ENCODE results near the gene CACNA1H. TPM values are rescaled to one million over a fixed set of nuclear protein-coding genes. Genes with fewer than 3 reads are reported as not detected.

Gene CACNA1H
- total RNA-seq, 1 donor from 2014 or later, result 73.2 TPM

- Mint-ChIP-seq H3K27ac (ENCODE audit: unreplicated experiment) (no peak overlapping the region), H3K27me3 (ENCODE audit: low read depth) (peaks cover 12% of the 10 kb centered on the region), H3K4me1 (ENCODE audit: low read depth) (peaks cover 3% of the 10 kb centered on the region), H3K36me3 (ENCODE audit: low read depth) (no peaks in the 10 kb centered on the region), H3K9me3 (ENCODE audit: low read depth) (no peaks in the 10 kb centered on the region), H3K4me3 (ENCODE audit: unreplicated experiment) (no peak overlapping the region)
- DNase-seq (ENCODE audit: low spot score), result no peak
- TF ChIP-seq CTCF (IDR thresholded peaks at IDR 0.05), result no peak
These were observed 104.0 kb downstream of the CACNA1H start for GRCh38 chr16:1256874-1257322.

GRCh38 chr16:1257561-1258224, 104.8 kb downstream of the CACNA1H start:
- Mint-ChIP-seq H3K4me1 (ENCODE audit: low read depth) (peaks cover 3% of the 10 kb centered on the region), H3K9me3 (ENCODE audit: low read depth) (no peaks in the 10 kb centered on the region), H3K36me3 (ENCODE audit: low read depth) (no peaks in the 10 kb centered on the region), H3K27ac (ENCODE audit: unreplicated experiment) (no peak overlapping the region), H3K27me3 (ENCODE audit: low read depth) (peaks cover 18% of the 10 kb centered on the region), H3K4me3 (ENCODE audit: unreplicated experiment) (no peak overlapping the region)
- no peak for DNase-seq (ENCODE audit: low spot score)
- TF ChIP-seq CTCF (IDR thresholded peaks at IDR 0.05), result no peak

GRCh38 chr16:1258225-1258600, 105.3 kb downstream of the CACNA1H start:
- peak; percentile 92 for DNase-seq (ENCODE audit: low spot score)
- H3K27me3 Mint-ChIP-seq (ENCODE audit: low read depth), result peaks cover 18% of the 10 kb centered on the region
- H3K4me1 Mint-ChIP-seq (ENCODE audit: low read depth), result peaks cover 3% of the 10 kb centered on the region
- no peaks in the 10 kb centered on the region for H3K9me3 Mint-ChIP-seq (ENCODE audit: low read depth)
- no peak overlapping the region for H3K27ac Mint-ChIP-seq (ENCODE audit: unreplicated experiment)
- no peaks in the 10 kb centered on the region for H3K36me3 Mint-ChIP-seq (ENCODE audit: low read depth)
- no peak for TF ChIP-seq CTCF (IDR thresholded peaks at IDR 0.05)
- no peak overlapping the region for H3K4me3 Mint-ChIP-seq (ENCODE audit: unreplicated experiment)

GRCh38 chr16:1258906-1259759, 106.2 kb downstream of the CACNA1H start:
- no peak for DNase-seq (ENCODE audit: low spot score)
- no peak overlapping the region for H3K4me3 Mint-ChIP-seq (ENCODE audit: unreplicated experiment)

More at GRCh38 chr16:1258906-1259759, 106.2 kb downstream of the CACNA1H start:
- no peak for TF ChIP-seq CTCF (IDR thresholded peaks at IDR 0.05)
- H3K27ac Mint-ChIP-seq (ENCODE audit: unreplicated experiment), result no peak overlapping the region
- no peaks in the 10 kb centered on the region for H3K9me3 Mint-ChIP-seq (ENCODE audit: low read depth)
- H3K36me3 Mint-ChIP-seq (ENCODE audit: low read depth), result no peaks in the 10 kb centered on the region
- peaks cover 3% of the 10 kb centered on the region for H3K4me1 Mint-ChIP-seq (ENCODE audit: low read depth)
- peaks cover 18% of the 10 kb centered on the region for H3K27me3 Mint-ChIP-seq (ENCODE audit: low read depth)

Data from chondrocyte (in vitro differentiated cells).